Right kidney (tissue), 9 donors: ENCODE measurements around the gene TRIM41.
"Not testable (repeated sequence)": the region's sequence is repeated elsewhere in the genome, so short reads cannot be mapped to it uniquely, and the experiment has no call there.

Source experiments
- DNase-seq: peaks from one replicate; pipeline ENCODE4 v3.0.0-alpha.2; 2016
- long read RNA-seq, 8 donors: transcript quantifications; one replicate each; lab custom pipeline, GENCODE V29; 2026

The TRIM41 gene
- long read RNA-seq, donor 1, full-length matches to known transcripts, result 4 of 4,554 reads
- long read RNA-seq, donor 1, partial matches to known transcripts, result 4,239 of 4,554 reads
- long read RNA-seq, donor 1, other reads (novel, unspliced or antisense), result 311 of 4,554 reads
- long read RNA-seq, donor 2, partial matches to known transcripts, result 2,839 of 3,010 reads
- long read RNA-seq, donor 2, other reads (novel, unspliced or antisense), result 170 of 3,010 reads
- long read RNA-seq, donor 3, full-length matches to known transcripts, result 2 of 2,200 reads
- long read RNA-seq, donor 3, partial matches to known transcripts, result 2,075 of 2,200 reads
- long read RNA-seq, donor 3, other reads (novel, unspliced or antisense), result 123 of 2,200 reads
- long read RNA-seq, donor 4, full-length matches to known transcripts, result 3 of 3,306 reads
- long read RNA-seq, donor 4, partial matches to known transcripts, result 3,248 of 3,306 reads
- long read RNA-seq, donor 4, other reads (novel, unspliced or antisense), result 55 of 3,306 reads
- long read RNA-seq, donor 5, partial matches to known transcripts, result 5,601 of 5,770 reads
- long read RNA-seq, donor 5, other reads (novel, unspliced or antisense), result 166 of 5,770 reads
- long read RNA-seq, donor 6, full-length matches to known transcripts, result 3 of 3,815 reads
- long read RNA-seq, donor 6, partial matches to known transcripts, result 3,579 of 3,815 reads
- long read RNA-seq, donor 6, other reads (novel, unspliced or antisense), result 233 of 3,815 reads
- long read RNA-seq, donor 7, full-length matches to known transcripts, result 6 of 7,029 reads
- long read RNA-seq, donor 7, partial matches to known transcripts, result 6,861 of 7,029 reads
- long read RNA-seq, donor 7, other reads (novel, unspliced or antisense), result 162 of 7,029 reads
- long read RNA-seq, donor 8, full-length matches to known transcripts, result 3 of 3,478 reads
- long read RNA-seq, donor 8, partial matches to known transcripts, result 3,391 of 3,478 reads
- long read RNA-seq, donor 8, other reads (novel, unspliced or antisense), result 84 of 3,478 reads

DNA sequence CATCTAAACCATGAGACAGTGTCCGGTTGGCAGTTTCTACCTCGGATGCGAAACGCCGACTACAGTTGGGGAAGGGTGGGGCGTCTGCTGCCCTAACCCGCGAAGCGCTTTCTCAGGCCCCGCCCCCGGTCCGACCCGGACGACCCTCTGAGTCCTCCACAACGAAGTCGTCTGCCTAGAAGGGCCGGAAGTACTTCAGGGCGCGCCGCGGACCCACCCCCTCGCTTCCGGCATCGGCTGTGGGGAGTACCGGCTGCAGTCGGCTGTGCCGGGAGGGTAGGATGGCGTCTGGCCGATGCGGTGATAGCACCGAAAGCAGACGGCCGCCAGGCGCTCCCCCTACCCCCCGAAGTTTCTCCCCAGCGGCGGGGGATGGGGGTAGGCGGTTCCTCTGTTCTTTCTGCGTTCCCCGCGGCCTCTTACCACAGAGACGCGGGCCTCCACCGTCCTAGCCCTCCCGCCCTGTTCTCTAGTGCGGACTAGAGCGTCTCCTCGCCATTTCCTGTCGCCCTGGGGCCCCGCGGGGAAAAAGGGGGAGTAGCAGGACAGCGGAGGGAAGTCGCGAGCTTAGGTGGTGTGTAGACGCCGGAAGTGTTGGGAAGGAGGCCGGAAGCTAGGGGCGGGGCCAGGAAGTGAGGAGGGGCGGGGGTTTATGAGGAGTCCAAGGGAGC is at the start of gene TRIM41:
Gene TRIM41, plus strand, starts transcription at position 224 of the 671 bp plus-strand sequence. CDS start 719 bp downstream, outside the sequence.
- DNase-seq, result peak; percentile 99

DNA sequence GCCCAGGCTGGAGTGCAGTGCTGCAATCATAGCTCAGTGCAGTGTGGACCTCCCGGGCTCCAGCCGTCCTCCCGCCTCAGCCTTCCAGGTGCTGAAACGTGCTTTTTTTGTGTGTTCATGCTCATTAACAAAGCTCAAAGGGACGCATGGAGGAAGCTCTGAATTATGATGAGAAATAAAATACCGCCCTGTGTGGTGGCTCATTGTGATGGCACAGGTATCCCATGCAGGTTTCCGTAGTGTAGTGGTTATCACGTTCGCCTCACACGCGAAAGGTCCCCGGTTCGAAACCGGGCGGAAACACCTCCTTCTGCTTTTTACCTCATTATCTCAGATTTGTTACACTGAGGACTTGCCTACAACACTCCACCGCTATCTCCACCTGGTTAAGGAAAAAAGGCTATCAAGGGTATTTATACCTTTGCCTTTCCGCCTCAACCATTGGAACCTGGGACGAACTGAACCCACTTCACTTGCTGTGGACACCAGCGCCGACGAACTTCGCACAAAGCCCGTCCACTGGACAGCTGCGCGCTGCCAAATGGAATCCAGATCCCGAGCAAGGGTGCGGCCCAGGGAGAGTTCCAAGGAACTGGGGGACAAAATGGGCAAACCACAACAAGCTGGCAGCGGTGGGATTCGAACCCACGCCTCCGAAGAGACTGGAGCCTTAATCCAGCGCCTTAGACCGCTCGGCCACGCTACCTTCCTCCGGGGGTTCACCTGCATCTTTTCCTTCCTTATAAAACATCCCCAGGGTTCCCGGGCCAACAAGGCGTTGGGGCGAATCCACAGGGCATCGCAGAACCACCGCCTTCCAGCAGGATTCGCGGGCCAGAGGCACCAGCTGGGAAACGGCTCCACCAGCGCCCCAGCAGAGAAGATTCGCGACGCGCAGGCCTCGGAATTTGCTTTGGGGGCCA is 49.4 kb upstream of the TRIM41 start:
- DNase-seq, result no peak

DNA sequence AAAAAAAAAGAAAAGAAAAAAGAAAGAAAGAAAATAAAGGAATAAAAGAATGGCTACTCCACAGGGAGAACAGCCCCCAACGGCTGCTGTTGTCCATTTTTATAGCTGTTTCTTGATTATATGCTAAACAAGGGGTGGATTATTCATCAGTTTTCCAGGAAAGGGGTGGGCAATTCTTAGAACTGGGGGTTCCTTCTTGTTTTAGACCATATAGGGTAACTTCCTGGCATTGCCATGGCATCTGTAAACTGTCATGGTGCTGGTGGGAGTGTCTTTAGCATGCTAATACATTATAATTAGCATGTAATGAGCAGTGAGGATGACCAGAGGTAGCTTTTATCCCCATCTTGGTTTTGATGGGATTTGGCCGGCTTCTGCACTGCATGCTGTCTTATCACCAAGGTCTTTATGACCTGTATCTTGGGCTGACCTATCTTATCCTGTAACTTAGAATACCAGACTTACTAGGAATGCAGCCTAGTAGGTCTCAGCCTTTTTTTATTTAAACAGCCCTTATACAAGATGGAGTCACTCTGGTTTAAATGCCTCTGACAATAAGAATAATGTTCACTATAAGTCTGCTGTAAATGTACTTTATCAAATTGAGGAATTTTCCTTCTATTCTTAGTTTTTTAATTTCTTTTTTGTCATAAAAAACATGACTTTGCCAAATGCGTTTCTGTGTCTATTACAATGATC is 46.7 kb upstream of the TRIM41 start:
- no peak for DNase-seq

DNA sequence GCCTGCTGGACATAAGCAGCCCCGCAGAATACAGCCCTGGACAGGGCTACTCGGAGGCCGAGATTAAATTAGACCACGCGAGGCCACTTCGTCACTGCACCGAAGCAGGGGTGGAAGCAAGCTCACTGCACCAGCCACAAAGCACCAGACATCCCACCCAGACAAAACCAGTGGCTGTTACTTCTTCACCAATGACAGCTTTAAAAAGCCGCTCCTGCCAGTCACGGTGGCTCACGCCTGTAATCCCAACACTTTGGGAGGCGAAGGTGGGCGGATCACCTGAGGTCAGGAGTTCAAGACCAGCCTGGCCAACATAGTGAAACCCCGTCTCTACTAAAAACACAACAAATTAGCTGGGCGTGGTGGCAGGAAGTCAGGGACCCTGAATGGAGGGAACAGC is 45.5 kb upstream of the TRIM41 start:
- not testable (repeated sequence) for DNase-seq

DNA sequence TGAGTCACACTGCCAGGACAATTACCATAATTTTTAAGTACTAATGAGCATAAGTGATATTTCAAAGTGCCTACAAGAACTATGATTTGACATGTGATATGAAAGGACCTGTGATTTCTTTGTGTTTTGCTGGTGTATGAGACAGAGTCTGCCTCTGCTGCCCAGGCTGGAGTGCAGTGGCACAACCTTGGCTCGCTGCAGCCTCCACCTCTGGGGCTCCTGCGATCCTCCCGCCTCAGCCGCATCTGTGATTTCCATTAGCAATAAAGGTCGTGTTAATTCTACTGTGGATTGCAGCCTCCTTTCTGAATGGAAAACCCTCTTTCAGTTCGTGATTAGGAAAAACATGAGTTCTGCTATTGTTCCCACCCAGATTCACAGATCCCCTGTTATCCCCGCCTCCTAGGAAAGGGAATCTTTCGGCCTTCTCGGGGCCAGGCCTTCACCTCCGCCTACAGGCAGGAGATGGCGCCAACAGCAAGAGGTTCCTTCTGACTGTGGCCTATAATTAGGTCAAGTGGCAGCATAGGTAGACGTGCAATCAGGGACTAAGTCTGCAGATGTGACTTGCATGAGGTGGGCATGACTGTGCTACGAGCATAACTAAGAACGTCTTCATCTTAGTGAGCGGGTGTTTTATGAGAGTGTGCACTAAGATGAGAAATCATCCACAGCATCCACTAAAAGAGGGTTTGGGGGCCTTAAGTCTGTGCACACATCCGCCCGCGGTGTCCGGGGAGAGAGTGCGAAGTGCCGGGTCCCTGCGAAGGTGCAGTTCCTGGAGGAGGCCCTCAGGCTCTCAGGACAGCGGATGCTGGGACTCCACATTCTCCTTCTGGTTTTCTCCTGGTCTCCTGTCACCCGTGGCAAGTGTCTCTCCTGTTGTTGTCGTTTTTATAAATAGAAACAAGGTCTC is 41.2 kb upstream of the TRIM41 start:
- no peak for DNase-seq

DNA sequence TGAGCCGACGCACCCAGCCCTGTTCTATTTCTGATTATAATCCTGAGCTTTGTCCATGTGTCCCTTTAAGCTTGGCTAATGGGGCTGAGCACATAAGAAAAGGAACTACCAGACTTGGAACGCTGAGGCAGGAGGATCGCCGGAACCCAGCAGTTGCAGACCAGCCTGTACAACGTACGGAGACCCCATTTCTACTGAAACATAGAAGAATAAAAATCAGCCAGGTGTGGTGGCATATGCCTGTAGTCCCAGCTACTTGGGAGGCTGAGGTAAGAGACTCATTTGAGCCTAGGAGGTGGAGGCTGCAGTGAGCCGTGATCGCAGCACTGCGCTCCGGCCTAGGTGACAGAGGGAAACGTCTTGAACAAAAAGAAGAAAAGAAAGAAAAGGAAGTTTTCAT is 40.4 kb upstream of the TRIM41 start:
- DNase-seq, result no peak

DNA sequence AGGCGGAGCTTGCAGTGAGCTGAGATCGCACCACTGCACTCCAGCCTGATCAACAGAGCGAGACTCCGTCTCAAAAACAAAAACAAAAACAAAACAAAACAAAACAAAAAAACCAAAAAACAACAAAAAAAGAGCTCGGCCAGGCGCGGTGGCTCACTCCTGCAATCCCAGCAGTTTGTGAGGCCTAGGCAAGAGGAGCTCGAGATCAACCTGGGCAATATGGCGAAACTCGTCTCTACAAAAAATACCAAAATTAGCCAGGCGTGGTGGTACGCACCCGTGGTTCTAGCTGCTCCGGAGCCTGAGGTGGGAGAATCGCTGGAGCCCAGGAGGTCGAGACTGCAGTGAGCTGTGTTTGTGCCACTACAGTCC is 38.2 kb upstream of the TRIM41 start:
- no peak for DNase-seq

DNA sequence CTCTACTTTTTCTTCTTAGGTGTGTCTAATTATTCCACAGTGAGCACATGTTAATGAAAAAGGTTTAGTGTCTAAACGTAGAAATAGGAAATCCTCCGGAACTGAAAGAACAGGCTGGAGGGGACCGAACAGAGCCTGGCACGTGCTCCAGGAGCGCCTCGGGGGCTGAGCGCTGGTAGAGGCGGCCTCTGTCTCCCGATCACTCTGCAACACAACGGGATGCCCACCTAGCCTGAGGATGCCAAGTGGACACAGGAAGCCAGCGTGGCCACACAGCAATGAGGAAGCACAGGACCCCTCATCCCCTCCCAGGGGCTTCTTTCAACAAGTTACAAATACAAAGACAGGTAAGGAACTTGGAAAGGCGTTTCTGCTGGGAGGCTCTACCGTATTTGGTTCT is 37.5 kb upstream of the TRIM41 start:
- no peak for DNase-seq

DNA sequence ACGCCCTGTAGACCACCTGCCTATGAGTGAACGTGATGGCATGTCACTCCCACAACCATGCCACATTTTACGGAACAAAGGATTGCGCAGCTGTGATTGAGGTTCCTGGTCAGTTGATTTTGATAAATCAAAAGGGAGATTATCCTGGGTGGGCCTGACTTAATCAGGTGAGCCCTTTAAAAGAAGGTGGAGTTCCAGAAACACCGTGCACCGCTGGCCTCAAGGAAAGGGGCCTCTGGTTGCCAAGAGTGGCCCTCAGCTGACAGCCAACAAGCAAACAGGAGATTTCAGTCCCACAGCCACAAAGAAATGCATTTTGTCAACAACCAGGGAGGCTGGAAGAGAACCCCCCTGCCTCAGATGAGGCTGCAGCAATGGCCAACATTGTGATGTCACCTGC is 37.1 kb upstream of the TRIM41 start:
- no peak for DNase-seq

DNA sequence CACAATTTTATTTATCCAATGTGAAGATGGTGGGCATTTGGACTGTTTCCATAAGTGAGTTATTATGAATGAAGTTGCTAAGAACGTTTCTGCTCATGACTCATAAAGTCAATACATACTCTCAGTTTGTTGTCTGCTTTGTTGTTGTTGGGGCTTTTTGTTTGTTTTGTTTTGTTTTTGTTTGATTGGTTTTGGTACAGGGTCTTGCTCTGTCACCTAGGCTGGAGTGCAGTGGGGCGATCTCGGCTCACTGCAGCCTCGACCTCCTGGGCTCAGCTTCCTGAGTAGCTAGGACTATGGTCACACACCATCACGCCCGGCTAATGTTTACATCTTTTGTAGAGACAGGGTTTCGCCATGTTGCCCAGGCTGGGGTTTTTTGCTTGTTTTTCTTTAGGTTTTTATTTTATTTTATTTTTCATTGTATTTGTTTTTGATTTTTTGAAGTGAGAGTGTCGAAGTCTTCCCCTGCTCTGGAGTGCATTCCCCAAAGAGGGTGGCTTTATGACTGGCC is 36.0 kb upstream of the TRIM41 start:
- DNase-seq, result no peak

DNA sequence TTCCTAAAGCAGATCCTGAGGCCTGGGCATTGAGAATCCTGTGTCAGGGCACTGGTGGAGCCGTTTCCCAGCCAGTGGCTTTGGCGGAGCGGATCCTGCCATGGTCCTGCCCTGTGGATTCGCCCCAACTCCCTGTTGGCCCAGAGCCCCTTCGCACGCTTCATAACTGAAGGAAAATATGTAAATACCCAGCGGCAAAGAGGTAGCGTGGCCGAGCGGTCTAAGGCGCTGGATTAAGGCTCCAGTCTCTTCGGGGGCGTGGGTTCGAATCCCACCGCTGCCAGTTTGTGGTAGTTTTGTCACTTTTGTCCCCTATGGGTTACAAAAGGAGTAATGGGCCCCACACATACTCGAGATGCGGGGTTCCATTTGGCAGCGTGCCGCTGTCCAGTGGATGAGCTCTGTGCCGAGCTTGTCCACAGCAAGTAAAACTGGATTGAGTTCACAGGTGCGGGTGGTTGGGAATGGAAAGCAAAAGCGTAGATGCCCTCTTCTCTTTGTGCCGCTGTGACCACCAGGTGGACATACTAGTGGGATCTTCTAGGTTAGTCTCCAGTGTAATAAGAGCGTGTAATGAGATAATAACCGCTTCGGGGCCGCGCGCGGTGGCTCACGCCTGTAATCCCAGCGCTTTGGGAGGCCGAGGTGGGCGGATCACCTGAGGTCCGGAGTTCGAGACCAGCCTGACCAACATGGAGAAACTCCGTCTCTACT is 35.4 kb upstream of the TRIM41 start:
- DNase-seq, result peak; percentile 75

DNA sequence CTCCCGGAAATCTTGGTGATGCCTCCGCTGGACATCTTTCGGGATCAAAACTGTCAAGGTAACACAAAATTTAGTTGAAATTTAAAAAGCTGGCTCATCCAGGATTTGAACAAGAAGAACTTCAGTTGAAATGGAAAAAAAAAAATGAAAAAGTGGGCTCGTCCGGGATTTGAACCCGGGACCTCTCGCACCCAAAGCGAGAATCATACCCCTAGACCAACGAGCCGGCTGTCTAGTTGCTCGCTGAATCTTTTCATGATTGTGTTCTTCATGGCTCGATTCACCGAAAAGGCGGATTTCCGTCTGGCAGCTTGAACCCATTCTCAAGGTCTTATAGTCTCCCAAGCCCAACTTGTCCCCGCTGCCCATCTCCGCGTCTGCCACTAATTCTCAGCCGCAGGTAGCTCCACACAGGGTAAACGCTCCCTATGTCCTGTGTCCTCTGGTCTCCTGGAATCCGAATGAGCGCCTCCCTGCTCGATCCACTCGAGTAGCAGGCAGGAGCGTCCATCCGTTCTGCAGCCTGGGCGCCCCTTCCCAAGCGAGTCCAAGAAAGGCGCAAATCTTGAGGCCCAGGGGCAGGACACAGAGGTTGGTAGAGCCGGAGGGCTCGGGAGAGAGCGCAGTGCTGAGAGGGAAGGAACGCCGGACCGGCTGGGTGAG is 34.2 kb upstream of the TRIM41 start:
- peak; percentile 86 for DNase-seq

DNA sequence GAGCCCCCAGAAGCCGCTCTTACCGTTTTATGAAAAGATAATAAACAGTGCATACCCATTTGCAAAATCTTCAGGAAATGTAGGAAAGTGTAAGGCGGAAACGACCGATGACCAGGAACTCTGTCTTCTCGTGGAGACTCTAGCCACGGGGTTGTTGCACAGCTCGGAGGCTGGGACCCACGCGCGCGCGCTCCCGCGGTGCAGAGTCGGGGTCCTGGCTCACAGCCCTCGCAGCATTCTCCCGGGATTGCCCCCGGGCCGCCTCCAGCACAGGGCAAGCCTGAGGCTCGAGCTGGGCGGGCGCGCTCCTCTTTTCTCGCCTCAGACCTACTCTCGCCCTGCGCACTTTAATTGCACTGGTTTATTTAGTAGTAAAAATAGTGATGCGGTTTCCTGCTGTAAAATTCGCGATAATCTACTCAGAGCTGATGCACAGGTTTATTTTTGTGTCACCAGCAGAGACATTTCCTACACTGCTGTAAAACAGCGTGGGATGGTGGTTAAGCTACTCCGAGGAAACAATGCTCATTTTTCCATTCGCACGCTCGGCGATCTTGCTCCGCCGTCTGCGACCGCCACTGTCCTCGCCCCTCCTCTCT is 33.6 kb upstream of the TRIM41 start:
- DNase-seq, result peak; percentile 63

DNA sequence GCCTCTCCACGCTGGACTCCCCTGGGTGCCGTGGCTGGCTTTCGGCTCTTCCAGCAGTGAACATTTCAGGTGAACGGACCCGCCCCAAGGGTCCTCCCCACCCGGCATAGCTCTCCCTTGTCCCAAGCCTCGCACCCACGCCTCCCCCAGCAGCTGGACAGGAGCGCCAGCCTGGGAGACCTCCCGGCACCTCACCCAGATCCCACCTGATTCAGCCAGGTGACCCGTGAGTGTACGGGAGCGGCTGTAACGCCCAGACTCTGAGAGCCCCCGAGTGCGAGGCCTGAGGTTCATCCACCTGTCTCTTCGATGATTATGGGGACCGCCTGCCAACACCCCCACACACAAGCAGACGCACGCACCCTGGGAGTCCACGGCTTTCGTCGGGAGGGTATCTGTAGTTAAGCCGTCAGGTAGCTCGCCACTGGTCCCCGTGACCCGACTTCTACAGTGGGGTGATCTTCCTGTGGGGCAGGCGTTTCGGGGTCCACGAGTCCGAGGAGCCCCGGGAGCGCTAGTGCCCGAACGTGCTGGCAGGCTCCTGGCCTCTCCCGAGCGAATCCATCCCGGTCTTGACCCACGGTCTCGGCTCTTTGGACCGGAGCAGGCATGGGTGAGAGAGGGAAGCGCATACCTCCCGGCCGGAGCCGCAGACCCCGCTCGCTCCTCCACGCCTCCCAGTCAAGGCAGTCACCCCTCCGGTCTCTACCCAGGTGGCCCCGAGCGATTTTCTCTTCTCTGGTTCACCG is 32.9 kb upstream of the TRIM41 start:
- peak; percentile 51 for DNase-seq

DNA sequence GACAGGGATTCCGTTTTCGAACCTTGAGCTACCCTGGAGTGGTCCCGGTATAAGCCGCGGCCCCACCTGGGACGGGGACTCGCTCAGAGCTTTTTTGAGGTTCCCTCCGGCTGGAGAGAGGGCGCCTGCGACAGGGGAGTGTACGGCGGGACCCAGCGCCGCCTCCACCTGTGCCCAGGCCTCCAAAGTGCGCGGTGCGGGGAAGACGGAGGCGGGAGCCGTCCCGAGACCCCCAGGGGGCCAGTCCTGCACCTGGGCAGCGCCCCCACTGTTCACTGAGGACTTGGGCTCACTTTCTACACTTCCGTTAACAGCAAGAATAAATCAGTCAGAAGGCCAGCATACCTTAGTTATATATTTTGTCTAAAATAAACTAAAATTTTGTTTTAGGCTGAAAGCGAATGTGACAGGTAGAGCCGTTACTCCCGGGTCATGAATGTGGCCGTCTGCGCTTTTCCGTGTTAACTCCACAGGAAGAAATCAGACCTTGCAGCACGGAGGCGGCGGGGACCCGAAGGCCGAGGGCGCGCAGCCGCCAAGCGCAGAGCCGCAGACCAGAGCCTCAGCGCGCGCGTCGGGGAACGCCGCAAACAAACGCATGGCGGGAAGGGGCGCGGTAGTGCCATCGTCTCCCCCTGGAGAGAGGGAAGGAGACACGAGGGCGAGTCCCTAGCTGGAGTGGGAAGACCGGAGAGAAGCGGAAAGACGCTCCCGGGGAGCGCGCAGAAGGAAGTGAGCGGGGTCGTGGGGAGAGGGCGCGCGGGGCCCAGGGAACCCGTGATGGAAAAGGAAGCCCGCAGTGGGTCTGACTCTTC is 32.2 kb upstream of the TRIM41 start:
- DNase-seq, result peak; percentile 67
